K562 (cell line): ENCODE results near the gene ATXN7.

Source experiments
- CBFA2T3 ChIP-seq: fragments of 450-650 bp; IDR thresholded peaks from 2 replicates; pipeline ENCODE4 v1.6.1; 2017
- CTCF ChIP-seq, 3 experiments: IDR thresholded peaks in 2 of 3; conservative IDR thresholded peaks in 1 of 3; 2 replicates each; pipeline ENCODE4 v1.5.1; 2011 to 2012; ENCODE audit warnings: low read length in 3 of 3, mild to moderate bottlenecking in 3 of 3, control low read depth in 2 of 3, improper control_type of control experiment in 1 of 3, inconsistent platforms in 1 of 3, low read depth in 1 of 3, mixed read lengths in 1 of 3, moderate library complexity in 1 of 3; ENCODE audit not compliant: insufficient read depth in 2 of 3
- EHMT2 ChIP-seq: fragments of 450-650 bp; IDR thresholded peaks from 2 replicates; pipeline ENCODE4 v1.6.1; 2018; ENCODE audit warnings: antibody characterized with exemption
- EZH2 ChIP-seq: IDR thresholded peaks from 2 replicates; pipeline ENCODE4 v1.6.1; 2012; ENCODE audit warnings: low read depth, mild to moderate bottlenecking, inconsistent platforms, low read length, borderline replicate concordance
- HNRNPK ChIP-seq: fragments of 200-400 bp; formaldehyde crosslinking; IDR thresholded peaks from one replicate; pipeline ENCODE4 v1.6.1; 2018; ENCODE audit warnings: mild to moderate bottlenecking, low read depth, low read length; ENCODE audit not compliant: poor library complexity, severe bottlenecking
- PBX2 ChIP-seq, 2 experiments: IDR thresholded peaks in 1 of 2; conservative IDR thresholded peaks in 1 of 2; 2 replicates each; pipeline ENCODE4 v1.6.1; 2016; ENCODE audit warnings: low read depth in 2 of 2, mild to moderate bottlenecking in 1 of 2, missing compliant biosample characterization in 1 of 2, missing genetic modification characterization in 1 of 2, moderate library complexity in 1 of 2
- XRCC5 ChIP-seq: fragments of 200-400 bp; formaldehyde crosslinking; IDR thresholded peaks from 2 replicates; pipeline ENCODE4 v1.6.1; 2017; ENCODE audit warnings: low read depth, mild to moderate bottlenecking, low read length
- ZFP30 ChIP-seq: fragments of 250-450 bp; sonication (Bioruptor Pico); IDR thresholded peaks from 2 replicates; pipeline ENCODE4 v1.8.0; 2022; ENCODE audit warnings: moderate library complexity, mild to moderate bottlenecking, inconsistent platforms, borderline replicate concordance
- ZNF280A ChIP-seq: fragments of 450-650 bp; IDR thresholded peaks from 2 replicates; pipeline ENCODE4 v1.6.1; 2018; ENCODE audit warnings: mild to moderate bottlenecking, low read depth; ENCODE audit not compliant: partially characterized antibody
- ZNF589 ChIP-seq: fragments of 200-800 bp; sonication (Bioruptor generic); IDR thresholded peaks from 2 replicates; pipeline ENCODE4 v1.6.1; 2016; ENCODE audit warnings: low read depth, missing genetic modification characterization, missing compliant biosample characterization
- TF ChIP-seq, protein P1 (sequence below): sonication (generic); formaldehyde crosslinking; IDR thresholded peaks from 2 replicates; pipeline ENCODE4 v1.8.1; 2023; ENCODE audit warnings: mild to moderate bottlenecking, missing genetic modification reagents

DNA sequence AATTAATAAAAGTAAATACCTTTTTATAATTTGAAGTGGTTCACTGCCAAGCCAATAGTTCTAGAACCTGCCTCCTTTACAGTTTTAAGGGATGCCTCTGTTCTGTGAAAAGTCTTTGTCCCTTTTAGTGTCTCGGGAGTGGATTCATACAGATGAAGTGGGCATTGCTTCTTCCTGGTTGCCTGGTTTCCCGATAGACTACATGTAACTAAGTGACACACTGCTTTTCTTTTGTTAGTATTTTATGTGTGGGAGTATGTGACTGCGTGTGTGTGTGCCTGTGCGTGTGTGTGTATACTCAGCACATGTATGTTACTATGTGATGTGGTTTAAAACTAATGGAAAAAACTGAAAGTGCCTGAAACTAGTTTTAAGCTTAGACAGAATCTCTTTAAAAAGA, 138.6 kb downstream of the ATXN7 start:
- no peak for TF ChIP-seq EZH2
- no peak for TF ChIP-seq EHMT2
- TF ChIP-seq PBX2 (CRISPR knock-in tag; IDR thresholded peaks at IDR 0.05; ENCODE audit: low read depth) = no peak
- no peak for TF ChIP-seq PBX2 (tag; conservative IDR thresholded peaks at IDR 0.05; ENCODE audit: low read depth)
- TF ChIP-seq CTCF (IDR thresholded peaks at IDR 0.05 in 2 of 3, conservative IDR thresholded peaks at IDR 0.05 in 1 of 3; ENCODE audit: insufficient read depth in 2 of 3, low read depth in 1 of 3, low read length in 3 of 3) = no peak
- TF ChIP-seq HNRNPK = no peak
- TF ChIP-seq ZNF589 (CRISPR knock-in tag) = no peak
- TF ChIP-seq XRCC5 = no peak
- TF ChIP-seq, protein P1, sequence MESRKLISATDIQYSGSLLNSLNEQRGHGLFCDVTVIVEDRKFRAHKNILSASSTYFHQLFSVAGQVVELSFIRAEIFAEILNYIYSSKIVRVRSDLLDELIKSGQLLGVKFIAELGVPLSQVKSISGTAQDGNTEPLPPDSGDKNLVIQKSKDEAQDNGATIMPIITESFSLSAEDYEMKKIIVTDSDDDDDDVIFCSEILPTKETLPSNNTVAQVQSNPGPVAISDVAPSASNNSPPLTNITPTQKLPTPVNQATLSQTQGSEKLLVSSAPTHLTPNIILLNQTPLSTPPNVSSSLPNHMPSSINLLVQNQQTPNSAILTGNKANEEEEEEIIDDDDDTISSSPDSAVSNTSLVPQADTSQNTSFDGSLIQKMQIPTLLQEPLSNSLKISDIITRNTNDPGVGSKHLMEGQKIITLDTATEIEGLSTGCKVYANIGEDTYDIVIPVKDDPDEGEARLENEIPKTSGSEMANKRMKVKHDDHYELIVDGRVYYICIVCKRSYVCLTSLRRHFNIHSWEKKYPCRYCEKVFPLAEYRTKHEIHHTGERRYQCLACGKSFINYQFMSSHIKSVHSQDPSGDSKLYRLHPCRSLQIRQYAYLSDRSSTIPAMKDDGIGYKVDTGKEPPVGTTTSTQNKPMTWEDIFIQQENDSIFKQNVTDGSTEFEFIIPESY (CRISPR knock-in tag) = no peak
- no peak for TF ChIP-seq ZFP30
- no peak for TF ChIP-seq CBFA2T3
- TF ChIP-seq ZNF280A = no peak
